ENCODE results near the gene PPM1E. TPM values are rescaled to one million over a fixed set of nuclear protein-coding genes. Genes with fewer than 3 reads are reported as not detected.
"Not testable (repeated sequence)": the region's sequence is repeated elsewhere in the genome, so short reads cannot be mapped to it uniquely, and the experiment has no call there.

PPM1E gene
- total RNA-seq, 2 experiments from 2014 or later, result 0.07 TPM; not detected in 1

DNA sequence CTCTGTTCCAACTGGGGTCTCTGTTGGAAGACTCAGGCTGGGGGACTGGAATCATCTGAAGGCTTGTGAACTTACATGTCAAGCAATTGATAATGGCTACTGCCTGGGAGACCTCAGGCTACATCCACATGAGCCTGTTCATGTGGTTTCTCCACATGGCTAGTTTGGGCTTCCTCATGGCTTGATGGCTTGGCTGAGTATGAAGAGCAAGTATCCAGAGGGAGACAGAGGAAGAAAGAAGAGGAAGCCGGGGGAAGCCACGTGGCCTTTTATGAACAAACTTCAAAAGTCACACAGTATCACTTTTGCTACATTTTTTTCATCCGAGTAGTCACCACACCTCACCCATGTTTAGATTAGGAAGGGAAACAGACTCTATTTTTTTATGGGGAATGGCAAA, 192.2 kb downstream of the PPM1E start:
- peaks cover 25% of the 10 kb centered on the region for H3K9me3 Mint-ChIP-seq
- no peak overlapping the region for H3K27ac Mint-ChIP-seq
- CTCF ChIA-PET, result no interaction called here
- H3K36me3 Mint-ChIP-seq (ENCODE audit: low read depth), result peaks cover 6% of the 10 kb centered on the region
- no peak overlapping the region for H3K4me3 Mint-ChIP-seq
- intact Hi-C loops (cut with micrococcal nuclease), result no loop called here
- peaks cover 11% of the 10 kb centered on the region for H3K27me3 Mint-ChIP-seq
- POLR2A ChIA-PET, result no interaction called here
- H3K4me1 Mint-ChIP-seq (ENCODE audit: low read depth), result no peaks in the 10 kb centered on the region
- ATAC-seq (no peak), DNase-seq (no peak)
- no peak for TF ChIP-seq CTCF (IDR thresholded peaks at IDR 0.05)

GRCh38 chr17:58954358-58954757, 198.7 kb downstream of the PPM1E start:
- H3K9me3 Mint-ChIP-seq, result peaks cover 18% of the 10 kb centered on the region
- CTCF ChIA-PET; H3K4me3 Mint-ChIP-seq; H3K4me1 Mint-ChIP-seq (ENCODE audit: low read depth); DNase-seq; H3K27ac Mint-ChIP-seq; intact Hi-C loops (cut with micrococcal nuclease); H3K36me3 Mint-ChIP-seq (ENCODE audit: low read depth); H3K27me3 Mint-ChIP-seq; ATAC-seq: not testable (repeated sequence)
- POLR2A ChIA-PET, result interaction anchor here (1.0 kb wide), 1 partner anchor 322 kb away, joined by 3 read pairs; no protein-coding TSS in a partner anchor

DNA sequence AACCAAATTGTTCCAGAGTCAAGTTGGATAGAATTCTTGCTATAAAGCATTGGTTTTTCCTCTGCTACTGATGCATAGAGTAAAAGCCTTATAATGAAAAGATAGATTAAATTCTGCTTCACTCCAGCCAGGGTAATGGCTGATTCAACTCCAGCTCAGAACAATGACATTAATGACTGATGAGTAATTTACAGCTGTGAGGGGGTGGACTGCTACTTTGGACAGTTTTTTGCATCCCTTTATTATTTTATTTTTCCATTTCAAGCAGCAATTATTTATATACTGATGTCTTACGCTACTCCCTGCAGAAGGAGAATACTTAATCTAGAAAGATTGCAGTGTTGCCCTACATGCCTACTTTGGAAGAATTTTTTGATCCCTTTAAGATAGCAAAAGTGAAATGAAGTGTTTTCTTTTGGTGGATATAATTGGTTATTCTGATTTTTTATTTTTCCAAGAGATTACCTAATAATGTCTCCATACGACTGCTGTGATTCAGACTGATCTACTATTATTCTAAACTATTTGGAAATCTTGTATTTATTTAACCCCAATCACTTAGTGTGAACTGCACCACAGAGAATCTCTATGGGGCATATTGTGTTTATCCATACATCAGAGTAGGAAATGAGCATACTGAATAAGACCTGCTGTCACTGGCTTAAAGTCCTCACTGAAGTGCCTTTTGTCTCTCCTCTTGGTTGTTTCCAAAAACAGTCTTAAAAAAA, 201.5 kb downstream of the PPM1E start:
- no peak for TF ChIP-seq CTCF (IDR thresholded peaks at IDR 0.05)
- POLR2A ChIA-PET, result no interaction called here
- H3K9me3 Mint-ChIP-seq, result peaks cover 1% of the 10 kb centered on the region
- H3K4me1 Mint-ChIP-seq (ENCODE audit: low read depth), result no peaks in the 10 kb centered on the region
- peaks cover 2% of the 10 kb centered on the region for H3K27me3 Mint-ChIP-seq
- H3K27ac Mint-ChIP-seq, result no peak overlapping the region
- no peaks in the 10 kb centered on the region for H3K36me3 Mint-ChIP-seq (ENCODE audit: low read depth)
- CTCF ChIA-PET, result no interaction called here
- ATAC-seq, result no peak
- H3K4me3 Mint-ChIP-seq, result no peak overlapping the region
- intact Hi-C loops (cut with micrococcal nuclease), result no loop called here
- no peak for DNase-seq

DNA sequence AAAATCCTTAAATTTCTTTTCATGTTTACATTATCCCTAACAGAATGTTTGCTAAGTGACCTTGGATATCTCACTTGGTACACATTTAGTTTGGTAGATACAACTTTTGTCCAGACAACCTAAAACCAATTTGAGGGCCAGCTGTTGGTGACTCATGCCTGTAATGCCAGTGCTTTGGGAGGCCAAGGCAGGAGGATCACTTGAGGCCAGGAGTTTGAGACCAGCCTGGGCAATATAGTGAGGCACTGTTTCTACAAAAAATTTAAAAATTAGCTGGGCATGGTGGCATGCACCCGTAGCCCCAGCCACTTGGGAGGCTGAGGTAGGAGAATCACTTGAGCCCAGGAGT, 202.0 kb downstream of the PPM1E start:
- DNase-seq; H3K4me3 Mint-ChIP-seq; H3K27ac Mint-ChIP-seq; intact Hi-C loops (cut with micrococcal nuclease); H3K27me3 Mint-ChIP-seq; H3K36me3 Mint-ChIP-seq (ENCODE audit: low read depth); ATAC-seq; POLR2A ChIA-PET; CTCF ChIA-PET; H3K9me3 Mint-ChIP-seq; H3K4me1 Mint-ChIP-seq (ENCODE audit: low read depth): not testable (repeated sequence)

- CTCF ChIA-PET, result no interaction called here
These were observed 204.4 kb downstream of the PPM1E start for GRCh38 chr17:58960068-58960467.

More at GRCh38 chr17:58960068-58960467, 204.4 kb downstream of the PPM1E start:
- intact Hi-C loops (cut with micrococcal nuclease), result no loop called here
- Mint-ChIP-seq H3K36me3 (ENCODE audit: low read depth) (no peaks in the 10 kb centered on the region), H3K27me3 (no peaks in the 10 kb centered on the region), H3K27ac (no peak overlapping the region), H3K4me1 (ENCODE audit: low read depth) (no peaks in the 10 kb centered on the region), H3K4me3 (no peak overlapping the region), H3K9me3 (no peaks in the 10 kb centered on the region)
- no peak for TF ChIP-seq CTCF (IDR thresholded peaks at IDR 0.05)
- DNase-seq, result no peak
- ATAC-seq, result no peak
- POLR2A ChIA-PET, result no interaction called here
